GM13976 (cell line): ENCODE data around the gene HSF2BP.

Experiments
- DNase-seq: peaks from one replicate; pipeline ENCODE4 v3.0.0; 2012; ENCODE audit warnings: low spot score
- CTCF ChIP-seq: IDR thresholded peaks from 2 replicates; pipeline ENCODE4 v1.5.1; 2012; ENCODE audit warnings: borderline replicate concordance, mild to moderate bottlenecking; ENCODE audit not compliant: insufficient read depth; ENCODE audit errors: extremely low read depth, missing control alignments, control extremely low read depth
- in situ Hi-C: fragments of 300-500 bp; cut with MboI; formaldehyde crosslinking; loops from one replicate; pipeline ENCODE4 v1.12.0; 2022; ENCODE audit warnings: low sequenced_read_pairs, mixed read lengths, inconsistent platforms; ENCODE audit not compliant: unreplicated experiment

The HSF2BP gene

GRCh38 chr21:43634618-43635017 is 24.7 kb downstream of the HSF2BP start:
- TF ChIP-seq CTCF: no peak
- no peak for DNase-seq
- in situ Hi-C loops: no loop called here

- no peak for DNase-seq
- in situ Hi-C loops: no loop called here
- no peak for TF ChIP-seq CTCF
Measured at GRCh38 chr21:43632373-43632905, 26.8 kb downstream of the HSF2BP start.

- in situ Hi-C loops: no loop called here
- TF ChIP-seq CTCF: no peak
- no peak for DNase-seq
Measured at GRCh38 chr21:43631411-43632107, 27.7 kb downstream of the HSF2BP start.

GRCh38 chr21:43627527-43627926 is 31.8 kb downstream of the HSF2BP start:
- TF ChIP-seq CTCF: no peak
- in situ Hi-C loops: no loop called here
- no peak for DNase-seq

- DNase-seq: no peak
- no peak for TF ChIP-seq CTCF
- in situ Hi-C loops: no loop called here
Measured at GRCh38 chr21:43626390-43626789, 32.9 kb downstream of the HSF2BP start.

- in situ Hi-C loops: no loop called here
- TF ChIP-seq CTCF: no peak
- DNase-seq: peak; percentile 2
Measured at GRCh38 chr21:43624339-43624738, 34.9 kb downstream of the HSF2BP start.

- DNase-seq: no peak
- in situ Hi-C loops: no loop called here
- TF ChIP-seq CTCF: no peak
Measured at GRCh38 chr21:43623588-43623987, 35.7 kb downstream of the HSF2BP start.
